Osteocyte (in vitro differentiated cells): ENCODE measurements around the gene AVP. TPM values are rescaled to one million over a fixed set of nuclear protein-coding genes. Genes with fewer than 3 reads are reported as not detected.
"Not testable (repeated sequence)": the region's sequence is repeated elsewhere in the genome, so short reads cannot be mapped to it uniquely, and the experiment has no call there.

ENCODE experiments used
- DNase-seq: peaks from one replicate; pipeline ENCODE4 v3.0.0; 2021; ENCODE audit warnings: mixed read lengths; ENCODE audit not compliant: unreplicated experiment; ENCODE audit errors: extremely low spot score
- H3K27ac Mint-ChIP-seq: one replicate; pipeline ENCODE4 v1.8.0; 2021; ENCODE audit warnings: mild to moderate bottlenecking, mixed read lengths; ENCODE audit not compliant: unreplicated experiment
- H3K27me3 Mint-ChIP-seq: one replicate; pipeline ENCODE4 v1.8.0; 2021; ENCODE audit warnings: mixed read lengths; ENCODE audit not compliant: unreplicated experiment
- H3K36me3 Mint-ChIP-seq: one replicate; pipeline ENCODE4 v1.8.0; 2021; ENCODE audit warnings: mixed read lengths; ENCODE audit not compliant: unreplicated experiment
- H3K4me1 Mint-ChIP-seq: one replicate; pipeline ENCODE4 v1.8.0; 2021; ENCODE audit warnings: mixed read lengths; ENCODE audit not compliant: unreplicated experiment
- H3K4me3 Mint-ChIP-seq: one replicate; pipeline ENCODE4 v1.8.0; 2021; ENCODE audit warnings: mild to moderate bottlenecking, moderate library complexity, mixed read lengths; ENCODE audit not compliant: unreplicated experiment
- H3K9me3 Mint-ChIP-seq: one replicate; pipeline ENCODE4 v1.8.0; 2021; ENCODE audit warnings: mixed read lengths; ENCODE audit not compliant: unreplicated experiment
- CTCF ChIP-seq: fragments of 200-600 bp; sonication (generic); IDR thresholded peaks from 2 replicates; pipeline ENCODE4 v1.5.0; 2021; ENCODE audit warnings: antibody characterized with exemption, mild to moderate bottlenecking, moderate library complexity
- total RNA-seq: library from RNA; stranded (reverse); gene quantifications from 2 replicates; pipeline ENCODE4 v1.2.1, GENCODE V29; 2021

The AVP gene
- total RNA-seq, 1 donor from 2014 or later, result not detected

DNA sequence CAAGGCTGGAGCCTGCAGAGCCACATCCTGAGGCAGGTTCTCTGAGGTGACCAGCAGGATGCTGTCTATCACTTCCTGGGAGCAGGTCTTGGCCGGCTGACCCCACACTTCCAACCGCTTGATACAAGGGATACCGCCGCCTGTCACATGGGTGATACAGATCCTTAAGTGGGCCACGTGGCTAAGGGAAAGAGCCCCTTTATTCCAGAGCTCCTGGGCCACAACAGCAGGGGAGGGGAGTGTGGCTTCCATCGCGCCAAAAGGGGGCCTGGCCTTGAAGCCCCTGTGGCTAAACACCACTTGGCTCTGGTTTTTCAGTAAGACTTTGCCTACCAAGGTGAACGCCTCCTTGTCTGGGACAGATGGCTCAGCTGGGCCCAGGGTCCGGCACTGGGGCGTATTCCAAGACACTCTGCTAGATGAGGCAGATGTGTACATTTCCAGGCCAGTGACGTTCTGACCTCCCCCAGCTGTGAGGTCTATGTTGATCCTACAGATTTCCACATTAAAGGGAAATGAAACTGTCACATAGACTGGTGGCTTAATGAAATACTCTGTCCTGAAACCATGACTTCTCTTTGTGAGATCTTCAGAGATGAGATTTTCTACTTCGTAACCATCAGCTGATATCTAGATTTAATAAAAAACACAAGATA, 37.6 kb upstream of the AVP start:
- DNase-seq, result no peak
- peaks cover 4% of the 10 kb centered on the region for H3K4me1 Mint-ChIP-seq
- H3K27ac Mint-ChIP-seq, result no peak overlapping the region
- no peaks in the 10 kb centered on the region for H3K9me3 Mint-ChIP-seq
- no peak overlapping the region for H3K4me3 Mint-ChIP-seq
- no peaks in the 10 kb centered on the region for H3K27me3 Mint-ChIP-seq
- peaks cover 19% of the 10 kb centered on the region for H3K36me3 Mint-ChIP-seq
- no peak for TF ChIP-seq CTCF

DNA sequence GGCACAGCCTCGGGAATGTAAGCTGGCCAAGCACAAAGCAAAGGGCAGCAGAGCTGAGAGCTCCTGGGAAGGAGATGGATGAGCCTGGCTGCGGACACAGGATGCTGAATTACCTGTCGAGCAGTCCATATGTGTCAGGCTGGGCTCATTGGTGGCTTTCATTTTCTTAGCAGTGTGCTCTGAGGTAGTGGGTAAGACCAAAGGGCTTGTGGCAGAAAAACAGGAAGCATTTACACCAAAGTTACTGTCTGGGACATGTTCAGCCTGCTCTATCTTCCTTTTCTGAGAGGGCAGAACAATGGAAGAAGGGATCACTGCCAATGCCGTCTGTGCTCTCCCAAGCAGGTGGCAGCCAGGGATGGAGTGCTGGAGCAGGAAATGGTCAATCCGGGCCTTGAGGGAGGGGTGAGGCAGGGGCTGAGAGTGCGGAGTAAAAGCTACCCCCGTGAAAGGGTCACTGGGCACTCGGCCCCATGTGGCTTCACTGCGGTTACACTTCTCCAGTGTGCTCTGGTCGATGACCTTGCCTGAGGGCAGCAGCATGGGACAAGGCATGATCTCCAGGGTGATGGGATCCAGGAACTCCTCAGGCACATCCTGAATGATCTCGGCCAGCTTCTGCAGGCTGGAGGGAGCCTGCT, 36.9 kb upstream of the AVP start:
- Mint-ChIP-seq H3K27me3 (no peaks in the 10 kb centered on the region), H3K27ac (no peak overlapping the region), H3K9me3 (no peaks in the 10 kb centered on the region), H3K36me3 (peaks cover 19% of the 10 kb centered on the region), H3K4me1 (peaks cover 4% of the 10 kb centered on the region), H3K4me3 (no peak overlapping the region)
- no peak for TF ChIP-seq CTCF
- DNase-seq, result no peak

GRCh38 chr20:3119044-3119443, 34.5 kb upstream of the AVP start:
- H3K36me3 Mint-ChIP-seq, result peaks cover 20% of the 10 kb centered on the region
- no peaks in the 10 kb centered on the region for H3K9me3 Mint-ChIP-seq
- no peak for DNase-seq
- H3K27ac Mint-ChIP-seq, result peak overlapping the region; percentile 27
- H3K4me3 Mint-ChIP-seq, result no peak overlapping the region
- peaks cover 7% of the 10 kb centered on the region for H3K4me1 Mint-ChIP-seq
- no peaks in the 10 kb centered on the region for H3K27me3 Mint-ChIP-seq
- no peak for TF ChIP-seq CTCF

DNA sequence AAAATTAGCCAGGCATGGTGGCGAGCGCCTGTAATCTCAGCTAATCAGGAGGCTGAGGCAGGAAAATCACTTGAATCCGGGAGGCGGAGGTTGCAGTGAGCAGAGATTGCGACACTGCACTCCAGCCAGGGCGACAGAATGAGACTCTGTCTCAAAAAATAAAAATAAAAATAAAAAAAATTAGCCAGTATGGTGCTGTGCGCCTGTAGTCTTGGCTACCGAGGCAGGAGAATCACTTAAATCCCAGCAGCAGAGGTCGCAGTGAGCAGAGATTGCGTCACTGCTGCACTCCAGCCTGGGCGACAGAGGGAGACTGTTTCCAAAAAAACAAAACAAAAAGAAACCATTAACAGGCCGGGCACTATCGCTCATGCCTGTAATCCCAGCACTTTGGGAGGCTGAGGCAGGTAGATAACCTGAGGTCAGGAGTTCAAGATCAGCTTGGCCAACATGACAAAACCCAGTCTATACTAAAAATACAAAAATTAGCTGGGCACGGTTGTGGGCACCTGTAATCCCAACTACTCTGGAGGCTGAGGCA, 33.4 kb upstream of the AVP start:
- not testable (repeated sequence) for DNase-seq, H3K9me3 Mint-ChIP-seq, H3K27me3 Mint-ChIP-seq, H3K4me3 Mint-ChIP-seq, H3K4me1 Mint-ChIP-seq
- Mint-ChIP-seq H3K36me3 (peaks cover 23% of the 10 kb centered on the region), H3K27ac (peak overlapping the region; percentile 47)
- peak; percentile 60 for TF ChIP-seq CTCF

GRCh38 chr20:3116341-3116740, 31.8 kb upstream of the AVP start:
- Mint-ChIP-seq H3K36me3 (peaks cover 18% of the 10 kb centered on the region), H3K27me3 (no peaks in the 10 kb centered on the region), H3K4me3 (no peak overlapping the region), H3K4me1 (peaks cover 3% of the 10 kb centered on the region), H3K9me3 (no peaks in the 10 kb centered on the region), H3K27ac (no peak overlapping the region)
- no peak for DNase-seq
- no peak for TF ChIP-seq CTCF
